GM18951 (cell line): ENCODE results near the gene CLSTN2.

ENCODE experiments used
- POLR2A ChIP-seq: IDR thresholded peaks from 4 replicates; pipeline ENCODE4 v1.6.1; 2011; ENCODE audit warnings: mild to moderate bottlenecking; ENCODE audit not compliant: insufficient read length, insufficient read depth; ENCODE audit errors: extremely low read depth
- in situ Hi-C: fragments of 300-500 bp; cut with MboI; formaldehyde crosslinking; loops from one replicate; pipeline ENCODE4 v1.12.0; 2022; ENCODE audit warnings: low sequenced_read_pairs, mixed read lengths, inconsistent platforms; ENCODE audit not compliant: unreplicated experiment

Gene CLSTN2

DNA sequence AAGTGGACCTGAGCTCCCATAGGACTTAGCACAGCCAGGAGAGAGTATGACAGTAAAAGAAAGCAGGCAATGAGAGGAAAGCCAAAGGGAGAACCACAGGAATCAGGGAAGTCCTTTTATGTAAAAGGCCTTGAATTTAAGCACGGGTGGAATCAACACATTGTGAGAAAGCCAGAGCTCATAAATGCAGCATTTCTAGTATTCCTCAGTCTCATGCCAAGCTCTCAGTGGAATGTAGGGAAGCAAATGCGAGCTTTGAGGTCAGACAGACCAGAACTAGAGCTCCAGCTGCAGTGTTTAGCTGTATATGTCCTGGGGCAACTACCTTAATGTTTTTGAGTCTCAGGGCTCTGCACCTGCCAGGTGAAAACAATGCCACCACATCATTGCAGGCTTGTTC is 610.8 kb downstream of the CLSTN2 start:
- no peak for TF ChIP-seq POLR2A
- in situ Hi-C loops: no loop called here

DNA sequence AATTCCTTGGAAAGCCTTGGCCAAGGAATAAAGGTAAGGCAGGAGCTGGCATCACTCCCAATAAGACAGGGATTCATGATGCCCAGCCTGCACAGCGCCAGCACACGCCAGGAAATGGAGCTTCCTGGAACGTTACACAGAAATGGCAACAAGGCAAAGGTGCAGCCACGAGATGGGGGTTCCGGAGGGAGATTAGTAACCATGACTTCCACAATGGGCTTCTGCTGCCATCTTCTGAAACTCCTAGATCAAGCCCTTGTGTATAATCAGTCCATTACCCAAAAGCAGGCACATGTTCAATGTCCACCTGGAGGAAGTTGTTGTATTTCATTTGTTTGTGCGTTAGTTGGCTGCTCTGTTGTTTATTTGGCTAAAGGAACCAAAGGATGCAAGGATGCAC is 611.7 kb downstream of the CLSTN2 start:
- in situ Hi-C loops: no loop called here
- TF ChIP-seq POLR2A: no peak

DNA sequence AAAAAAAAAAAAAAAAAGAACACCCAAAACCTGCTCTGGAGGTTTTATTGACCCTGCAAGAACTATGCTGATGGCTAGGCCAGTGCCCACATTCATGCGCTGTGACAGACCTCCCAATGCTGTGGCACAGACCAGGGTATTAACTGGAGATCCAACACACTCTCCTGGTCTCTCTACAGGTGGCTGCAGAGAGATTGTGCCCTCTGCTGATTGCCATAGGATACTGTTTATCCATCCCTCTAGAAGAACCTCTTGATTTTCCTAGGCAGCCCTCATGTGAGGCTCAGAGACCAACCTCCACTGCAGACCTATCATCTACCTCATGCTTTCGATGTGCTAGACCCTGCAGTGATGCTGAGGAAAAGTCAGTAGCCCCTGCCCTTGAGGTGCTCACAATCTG is 617.4 kb downstream of the CLSTN2 start:
- in situ Hi-C loops: no loop called here
- no peak for TF ChIP-seq POLR2A

DNA sequence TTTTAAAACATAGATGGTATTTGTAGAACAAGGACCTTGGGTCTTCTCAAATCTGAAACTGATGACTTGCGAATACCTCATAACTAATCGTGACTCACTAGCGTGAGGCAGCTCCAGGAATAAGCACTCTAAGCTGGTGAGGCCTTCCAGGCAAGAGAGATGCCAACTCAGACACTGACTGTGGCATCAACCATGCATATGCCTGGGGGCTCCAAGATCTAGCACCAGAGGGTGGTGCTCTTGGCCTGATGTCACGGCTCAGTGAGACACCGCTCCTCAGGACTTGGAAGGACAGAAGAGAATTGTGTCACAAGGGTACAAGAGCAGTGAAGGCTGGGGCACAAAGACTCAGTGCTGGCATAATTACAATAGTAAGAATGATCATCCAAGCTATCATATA is 617.9 kb downstream of the CLSTN2 start:
- TF ChIP-seq POLR2A: no peak
- in situ Hi-C loops: no loop called here

DNA sequence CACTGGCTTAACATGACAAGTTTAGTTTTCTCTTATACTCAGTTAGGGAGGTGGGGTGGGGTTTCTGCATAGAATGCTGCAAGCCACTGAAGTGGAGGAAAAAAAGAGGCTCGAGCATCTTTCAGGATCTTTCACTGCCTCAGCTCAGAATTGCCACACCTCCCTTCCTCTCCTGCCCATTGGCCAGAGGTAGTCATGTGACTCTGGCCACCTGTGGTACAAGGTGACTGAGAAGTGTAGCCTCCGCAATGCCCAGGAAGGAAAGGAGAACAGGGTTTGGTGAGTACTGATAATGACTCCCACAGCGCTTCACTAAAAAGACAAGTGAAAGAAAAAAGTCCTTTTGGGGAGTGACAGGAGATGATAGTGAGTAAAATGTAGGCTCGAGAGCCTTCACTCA is 618.6 kb downstream of the CLSTN2 start:
- in situ Hi-C loops: no loop called here
- TF ChIP-seq POLR2A: no peak

DNA sequence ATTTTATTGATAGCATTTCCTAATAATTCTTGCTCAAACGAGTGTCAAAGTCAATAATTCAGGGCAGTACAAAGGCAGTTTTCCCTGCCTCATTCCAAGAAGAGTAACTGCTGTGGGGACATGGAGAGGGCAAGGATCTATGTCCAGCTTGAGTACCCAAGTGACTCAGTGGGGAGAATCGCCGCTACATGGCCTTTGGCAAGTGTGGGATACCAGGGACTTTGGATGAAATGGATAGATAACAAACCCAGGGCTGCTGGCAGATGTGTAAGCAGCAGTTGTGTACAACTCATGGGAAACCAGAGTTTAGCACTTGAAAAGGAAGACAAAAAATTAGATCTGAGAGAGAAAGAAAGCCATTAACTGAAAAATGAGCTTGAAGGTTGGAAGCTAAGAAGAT is 620.7 kb downstream of the CLSTN2 start:
- in situ Hi-C loops: no loop called here
- TF ChIP-seq POLR2A: no peak

DNA sequence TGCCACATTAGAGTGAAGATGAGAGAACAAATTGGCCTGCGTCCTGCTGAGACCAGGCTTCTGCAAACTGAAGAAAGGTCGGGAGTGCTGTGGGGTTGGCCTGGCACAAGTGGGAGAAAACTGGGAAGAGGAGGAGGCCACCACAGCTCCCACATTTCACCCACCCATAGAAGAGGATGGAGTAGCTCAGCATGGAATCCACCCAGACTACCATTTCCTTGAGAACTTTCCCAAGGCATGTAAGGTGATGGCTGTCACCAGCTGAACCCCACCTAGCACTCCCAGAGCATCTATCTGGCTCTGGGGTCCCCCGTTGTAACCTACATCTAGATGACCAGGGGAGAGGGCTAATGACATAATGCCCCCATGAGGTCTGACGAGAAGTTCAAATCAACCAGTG is 622.5 kb downstream of the CLSTN2 start:
- no peak for TF ChIP-seq POLR2A
- in situ Hi-C loops: no loop called here

DNA sequence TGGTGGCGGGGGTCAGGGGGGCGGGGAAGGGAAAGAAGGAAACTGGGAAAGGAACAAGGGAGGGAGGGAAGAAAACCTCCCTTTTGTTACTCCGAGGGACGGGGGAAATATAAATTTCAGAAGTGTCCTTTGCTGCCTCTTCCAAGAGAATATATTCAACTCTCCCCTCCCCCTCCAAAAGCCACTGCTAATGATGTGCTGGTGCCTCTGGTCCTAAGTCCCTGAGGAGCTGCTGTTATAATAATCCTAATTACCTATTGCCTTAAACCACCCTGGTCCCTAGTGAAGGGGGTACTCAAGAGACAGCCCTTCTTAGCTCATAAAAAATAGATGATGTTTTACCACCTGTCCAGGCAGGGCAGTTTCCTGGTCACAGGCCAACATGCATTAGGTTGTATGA is 624.6 kb downstream of the CLSTN2 start:
- in situ Hi-C loops: no loop called here
- TF ChIP-seq POLR2A: no peak

DNA sequence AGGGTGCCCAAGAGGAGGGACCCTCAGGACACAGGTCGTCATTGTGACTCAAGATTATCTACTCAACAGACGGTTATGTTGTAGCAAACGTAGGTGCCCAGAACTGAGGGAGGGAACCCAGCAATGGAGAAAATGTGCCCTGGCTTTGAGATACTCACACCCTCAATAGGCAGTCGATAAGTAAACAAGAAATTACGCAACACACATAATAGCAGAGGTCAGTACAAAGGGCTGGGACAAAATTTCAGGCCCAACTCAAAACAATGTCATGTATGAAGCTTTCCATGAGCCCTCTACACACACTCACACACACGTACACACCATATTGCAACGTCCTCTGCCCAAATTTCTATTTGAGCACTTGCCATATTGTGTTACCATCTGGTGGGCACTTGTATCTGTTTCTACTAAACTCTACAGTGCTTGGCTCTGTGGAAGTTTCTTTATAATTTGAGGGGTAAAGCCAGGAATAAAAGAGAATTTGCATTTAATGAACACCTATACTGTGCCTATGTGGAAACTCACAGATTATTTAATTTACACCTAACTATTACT is 628.3 kb downstream of the CLSTN2 start:
- in situ Hi-C loops: no loop called here
- TF ChIP-seq POLR2A: no peak

DNA sequence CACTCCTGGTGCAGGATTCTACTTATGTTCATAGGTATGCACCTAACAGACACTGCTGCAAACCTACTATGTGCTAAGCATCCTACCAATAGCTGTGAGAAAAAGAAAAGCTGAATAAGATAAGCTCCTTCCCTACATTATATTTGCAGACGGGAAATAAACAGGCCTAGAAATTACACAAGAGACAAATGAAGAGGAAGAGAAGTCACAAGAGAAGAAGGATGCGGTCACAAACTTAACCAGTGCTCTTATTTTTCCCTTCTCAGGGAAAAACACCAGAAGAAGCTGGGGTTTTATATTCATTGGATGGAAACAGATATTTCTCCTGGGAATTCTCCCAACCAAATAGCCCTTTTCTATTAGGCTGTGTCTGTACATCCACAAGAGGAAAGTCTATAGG is 633.1 kb downstream of the CLSTN2 start:
- in situ Hi-C loops: no loop called here
- TF ChIP-seq POLR2A: no peak

DNA sequence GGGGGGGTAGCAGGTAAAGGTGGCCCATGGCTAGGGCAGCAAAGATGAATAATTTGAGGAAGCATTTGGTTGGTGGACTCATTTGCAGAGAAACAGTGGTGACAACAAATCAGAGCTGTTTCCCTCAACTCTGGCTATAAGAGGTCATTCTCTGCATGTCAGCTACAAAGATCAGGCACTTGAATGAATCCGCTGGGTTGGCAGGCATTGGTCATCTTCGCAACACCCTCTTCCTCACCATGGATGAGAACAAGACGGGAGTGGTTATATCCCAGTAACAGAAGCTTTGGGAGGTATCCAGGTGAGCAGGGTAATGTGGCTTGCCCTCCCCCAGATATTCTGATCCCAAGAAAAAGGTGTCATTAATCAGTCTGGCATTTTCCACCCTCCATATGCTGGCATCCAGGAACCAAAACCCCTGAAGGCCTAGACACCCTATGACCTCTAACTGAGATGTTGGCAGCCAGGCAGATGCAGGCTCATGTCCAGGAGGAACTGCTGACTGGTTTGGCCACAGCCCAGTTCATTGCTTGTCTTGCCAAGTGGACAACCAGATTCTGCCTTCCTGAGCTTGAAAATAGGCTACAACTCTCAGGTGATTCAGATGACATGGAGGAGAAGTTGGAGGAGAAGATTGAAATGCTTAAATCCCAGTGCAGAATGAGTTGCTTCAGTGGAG is 634.0 kb downstream of the CLSTN2 start:
- in situ Hi-C loops: no loop called here
- no peak for TF ChIP-seq POLR2A

DNA sequence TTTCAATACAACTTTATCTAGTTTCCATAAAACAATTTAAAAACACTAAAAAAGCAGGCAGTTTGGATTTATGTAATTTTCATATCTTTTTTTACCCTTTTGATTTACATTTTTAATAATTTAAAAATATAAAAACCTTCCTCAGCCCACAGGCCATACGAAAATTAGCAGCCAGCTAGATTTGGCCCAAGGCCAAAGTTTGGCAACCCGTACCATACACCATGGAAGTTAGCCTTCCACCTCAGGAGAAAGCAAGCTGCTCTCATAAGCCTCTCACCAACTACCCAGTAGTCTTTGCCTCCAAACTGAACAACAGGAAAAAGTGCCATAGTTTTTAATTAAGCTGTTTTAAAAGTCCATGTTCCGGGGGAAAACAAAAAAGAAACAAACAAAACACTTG is 635.6 kb downstream of the CLSTN2 start:
- no peak for TF ChIP-seq POLR2A
- in situ Hi-C loops: no loop called here

DNA sequence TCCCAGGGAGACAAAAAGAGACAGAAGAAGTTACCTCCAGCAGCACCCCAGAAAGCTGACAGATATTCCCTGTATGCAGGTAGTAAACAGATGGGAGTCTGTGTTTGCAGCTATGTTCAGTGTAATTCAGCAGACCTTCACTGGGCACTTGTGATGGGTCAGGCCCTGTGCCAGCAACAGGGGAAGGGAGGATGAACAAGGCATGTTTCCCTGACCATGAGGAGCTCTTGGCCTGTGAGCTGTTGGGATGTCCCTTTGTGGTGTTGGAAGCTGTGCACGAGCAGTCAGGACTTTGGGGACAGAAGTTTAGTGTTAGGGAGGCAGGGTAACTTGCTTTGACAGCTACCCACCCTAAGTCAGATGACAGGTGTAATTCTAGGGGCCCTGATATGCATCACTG is 636.9 kb downstream of the CLSTN2 start:
- TF ChIP-seq POLR2A: no peak
- in situ Hi-C loops: no loop called here

DNA sequence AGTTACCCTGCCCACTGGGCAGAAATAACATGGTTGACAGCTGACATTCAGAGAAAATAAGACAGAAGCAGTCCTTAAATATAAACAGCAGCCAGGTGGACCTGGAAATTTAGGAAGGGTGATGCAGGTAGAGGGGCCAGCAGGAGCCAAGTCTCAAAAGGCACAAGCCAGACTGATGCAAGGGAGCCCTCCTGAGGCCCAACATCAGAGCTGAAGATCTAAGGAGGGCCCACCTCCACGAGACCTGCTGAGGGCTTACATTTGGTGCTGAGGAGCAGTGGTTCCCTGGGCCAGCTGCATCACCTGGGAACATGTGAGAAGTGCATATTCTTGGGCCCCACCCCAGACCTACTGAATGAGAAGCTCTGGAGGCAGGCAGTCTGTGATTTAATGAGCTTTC is 637.3 kb downstream of the CLSTN2 start:
- TF ChIP-seq POLR2A: no peak
- in situ Hi-C loops: no loop called here

DNA sequence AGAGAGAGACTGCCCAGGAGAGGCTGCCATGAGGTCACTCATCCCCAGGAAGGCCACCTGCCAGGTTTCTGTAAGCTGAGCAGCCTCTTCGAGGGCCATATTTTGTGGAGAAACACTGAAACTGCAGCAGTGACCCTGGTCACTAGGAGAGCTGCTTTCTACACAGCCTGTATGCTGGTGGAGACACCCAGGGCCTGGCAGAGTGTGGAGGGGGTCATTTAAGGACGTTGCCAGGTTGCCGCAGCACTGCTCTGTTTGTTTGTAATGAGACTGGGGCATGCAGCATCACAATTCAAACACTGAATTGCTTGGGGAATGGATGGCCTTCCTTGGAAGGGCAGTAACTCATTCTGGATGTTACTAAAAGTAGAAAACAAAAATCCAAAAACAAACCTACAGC is 638.0 kb downstream of the CLSTN2 start:
- TF ChIP-seq POLR2A: no peak
- in situ Hi-C loops: no loop called here
